Cortex of kidney (tissue), 1 donor: ENCODE measurements around the gene GIMAP7.
"Not testable (repeated sequence)": the region's sequence is repeated elsewhere in the genome, so short reads cannot be mapped to it uniquely, and the experiment has no call there.

Source experiments
- DNase-seq: peaks from one replicate; lab custom pipeline; 2025; lab: John Stamatoyannopoulos, UW

GIMAP7 gene

DNA sequence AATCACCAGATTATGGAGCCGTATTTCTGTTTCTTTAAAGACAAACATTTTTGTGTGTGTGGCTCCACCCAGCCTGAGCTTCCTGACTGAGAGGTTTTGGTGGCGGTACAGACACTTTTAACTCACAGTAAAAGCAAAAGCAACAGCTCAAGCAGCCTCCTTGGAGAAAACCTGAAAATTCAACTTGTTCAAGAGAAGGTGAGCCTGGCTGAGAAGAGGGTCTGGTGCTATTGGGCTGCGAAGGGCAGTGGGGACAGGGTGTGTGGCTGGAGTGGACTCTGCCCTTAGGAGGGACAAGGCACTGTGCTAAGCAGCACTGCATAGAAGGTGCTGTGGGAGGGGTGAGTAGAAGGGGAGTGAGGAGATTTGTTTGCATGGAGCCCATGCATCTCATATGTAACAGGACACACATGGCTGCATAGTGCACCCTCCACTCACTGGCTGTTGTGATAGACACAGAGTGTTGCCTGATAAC, at the start of gene GIMAP7:
TSS of gene GIMAP7 (plus strand) at position 125 of the 475 bp plus-strand sequence. CDS start 5,103 bp downstream, outside the sequence.
- DNase-seq = no peak

DNA sequence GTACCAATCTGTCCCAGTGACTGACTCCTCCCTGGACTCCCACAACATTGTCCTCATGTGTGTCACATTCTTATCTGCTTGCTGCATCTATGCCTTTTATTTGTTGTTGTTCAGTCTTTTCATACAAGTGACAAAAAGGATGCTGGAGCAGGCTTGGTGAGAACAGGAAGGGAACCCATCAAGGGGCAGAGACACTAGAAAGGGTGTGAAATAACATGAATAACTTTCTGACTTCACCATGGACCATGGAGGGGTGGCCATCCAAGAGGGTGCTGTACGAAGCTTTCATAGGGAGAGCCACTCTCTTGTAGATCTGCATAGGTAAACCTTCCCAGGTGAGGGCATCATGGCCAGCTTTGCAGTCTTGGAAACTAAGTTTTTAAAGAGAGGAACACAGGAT, 49.7 kb upstream of the GIMAP7 start:
- no peak for DNase-seq

DNA sequence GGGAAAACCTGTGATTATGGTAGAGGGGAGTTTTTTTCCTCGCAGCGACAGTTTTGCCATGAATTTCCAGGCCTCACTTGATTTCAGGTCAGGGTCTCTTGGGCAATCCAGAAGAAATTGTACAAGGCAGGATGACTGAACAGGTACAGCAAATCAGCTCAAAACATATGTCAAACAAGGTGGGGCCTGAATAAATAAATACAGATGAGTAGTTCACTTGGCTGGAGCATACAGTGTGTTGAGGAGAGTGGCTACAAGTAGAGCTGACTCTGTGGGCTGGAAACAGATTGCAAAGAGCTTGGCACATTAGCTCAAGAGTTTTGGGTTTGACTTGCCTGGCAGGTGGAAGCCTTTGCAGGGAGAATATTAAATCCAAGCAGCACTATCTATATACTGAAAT, 49.3 kb upstream of the GIMAP7 start:
- DNase-seq = no peak

- no peak for DNase-seq
Observed at GRCh38 chr7:150466477-150466876, 48.2 kb upstream of the GIMAP7 start.

- DNase-seq = no peak
Observed at GRCh38 chr7:150468241-150468640, 46.4 kb upstream of the GIMAP7 start.

- no peak for DNase-seq
Observed at GRCh38 chr7:150471886-150472285, 42.8 kb upstream of the GIMAP7 start.

- no peak for DNase-seq
Observed at GRCh38 chr7:150473902-150474301, 40.8 kb upstream of the GIMAP7 start.

- no peak for DNase-seq
Observed at GRCh38 chr7:150476285-150476684, 38.4 kb upstream of the GIMAP7 start.

- DNase-seq = no peak
Observed at GRCh38 chr7:150476819-150477631, 37.6 kb upstream of the GIMAP7 start.

- no peak for DNase-seq
Observed at GRCh38 chr7:150479023-150479716, 35.5 kb upstream of the GIMAP7 start.

- DNase-seq = no peak
Observed at GRCh38 chr7:150481186-150481920, 33.3 kb upstream of the GIMAP7 start.

GRCh38 chr7:150481922-150482321, 32.8 kb upstream of the GIMAP7 start:
- no peak for DNase-seq

- DNase-seq = not testable (repeated sequence)
Observed at GRCh38 chr7:150483514-150483913, 31.2 kb upstream of the GIMAP7 start.

DNA sequence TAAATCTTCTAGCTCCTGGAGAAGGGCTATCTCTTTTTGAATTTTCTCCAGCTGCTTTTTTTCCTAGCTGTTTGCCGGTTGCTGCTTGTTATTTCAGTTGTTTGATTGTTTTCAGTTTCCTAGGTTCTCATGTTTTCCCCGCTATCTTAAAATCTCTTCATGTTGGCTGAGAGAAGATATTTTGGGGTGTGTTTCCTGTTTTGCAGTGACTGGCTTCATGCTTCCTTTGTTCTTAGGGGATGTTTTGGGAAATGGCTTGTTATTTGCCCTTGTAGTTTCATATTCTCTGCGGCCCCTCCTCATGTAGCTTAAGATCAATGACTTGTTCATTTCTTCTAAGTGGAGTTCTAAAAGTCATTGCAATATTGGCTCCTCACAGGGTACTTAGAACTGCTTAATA, 30.6 kb upstream of the GIMAP7 start:
- not testable (repeated sequence) for DNase-seq

DNA sequence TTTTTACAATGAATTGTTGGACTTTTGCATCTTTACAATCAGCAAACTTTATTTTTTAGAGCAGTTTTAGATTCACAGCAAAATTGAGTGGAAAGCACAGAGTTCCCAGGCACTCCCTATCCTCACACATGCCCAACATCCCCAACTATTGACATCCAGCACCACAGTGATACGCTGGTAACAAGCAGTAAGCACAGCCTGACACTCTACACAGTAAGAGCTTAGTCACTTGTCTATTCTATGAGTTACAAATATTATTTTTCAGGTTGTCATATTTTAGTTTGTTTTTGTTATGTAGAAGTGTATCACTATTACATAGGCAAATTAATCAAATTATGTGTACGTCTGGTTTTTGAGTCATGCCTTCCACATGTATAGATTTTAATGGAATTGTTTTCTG, 27.0 kb upstream of the GIMAP7 start:
- no peak for DNase-seq

- DNase-seq = no peak
Observed at GRCh38 chr7:150489782-150490181, 24.9 kb upstream of the GIMAP7 start.

- DNase-seq = not testable (repeated sequence)
Observed at GRCh38 chr7:150493442-150493841, 21.2 kb upstream of the GIMAP7 start.

DNA sequence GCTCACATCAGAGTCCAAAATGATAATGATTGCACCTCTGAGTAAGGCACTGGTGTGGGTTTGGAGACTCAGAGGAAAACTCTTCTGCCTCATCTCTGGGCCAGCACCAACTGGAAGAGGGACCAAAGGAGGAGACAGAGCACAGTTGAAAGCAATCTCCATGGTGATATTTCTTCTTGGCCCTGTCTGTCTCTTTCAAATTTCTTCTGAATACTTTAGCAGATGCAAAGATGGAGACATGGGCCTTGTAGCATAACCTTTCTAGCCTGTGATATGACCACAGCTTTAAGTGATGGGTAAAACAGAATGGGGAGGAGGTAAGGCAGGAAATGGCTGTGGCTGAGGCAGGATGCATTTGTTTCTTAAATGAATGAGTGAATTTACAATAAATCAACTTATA, 12.2 kb upstream of the GIMAP7 start:
- DNase-seq = no peak

GRCh38 chr7:150503155-150503554, 11.5 kb upstream of the GIMAP7 start:
- no peak for DNase-seq

DNA sequence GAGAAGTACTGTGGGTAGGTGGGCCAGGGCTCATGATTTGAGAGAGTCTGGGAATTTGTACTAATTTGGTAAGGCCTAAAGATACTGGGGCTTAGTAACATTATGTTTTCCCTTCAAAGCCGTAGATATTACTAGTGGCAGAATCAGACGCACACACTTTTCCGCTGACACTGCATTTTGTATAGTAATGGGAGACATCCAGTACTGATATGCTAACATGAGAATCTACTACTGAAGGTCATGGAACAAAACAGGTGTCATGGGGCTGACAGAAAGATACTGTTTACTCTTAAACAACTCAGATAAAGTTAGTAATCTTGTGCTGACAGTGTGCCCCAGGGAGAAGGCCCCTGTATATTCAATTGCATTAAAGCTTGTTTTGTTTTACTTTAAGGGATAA, 11.1 kb upstream of the GIMAP7 start:
- no peak for DNase-seq

- no peak for DNase-seq
Observed at GRCh38 chr7:150507947-150508602, 6.6 kb upstream of the GIMAP7 start.

DNA sequence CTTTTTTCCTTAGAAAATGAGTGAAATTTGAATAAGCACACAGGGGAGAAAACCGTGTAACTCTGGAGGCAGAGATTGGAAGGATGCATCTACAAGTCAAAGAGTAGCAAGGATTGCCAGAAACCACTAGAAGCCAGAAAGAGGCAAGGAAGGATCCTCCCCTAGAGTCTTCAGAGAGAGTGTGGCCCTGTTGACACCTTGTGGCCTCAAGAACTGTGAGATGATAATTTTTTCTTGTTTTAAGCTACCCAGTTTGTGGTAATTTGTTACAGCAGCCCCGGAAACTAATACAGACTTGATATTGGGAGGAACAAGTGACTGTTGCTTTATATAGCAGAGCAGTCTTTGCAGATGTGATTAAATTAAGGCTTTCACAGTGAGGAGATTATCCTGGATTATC, 3.6 kb upstream of the GIMAP7 start:
- DNase-seq = no peak
